Activated naive CD4-positive, alpha-beta T cell treated with anti-CD3 and anti-CD28 coated beads, Interleukin-2, amount 50 U/mL, for 72 hours (primary cell): ENCODE data around the gene ACACA. TPM values are rescaled to one million over a fixed set of nuclear protein-coding genes. Genes with fewer than 3 reads are reported as not detected.
"Not testable (repeated sequence)": the region's sequence is repeated elsewhere in the genome, so short reads cannot be mapped to it uniquely, and the experiment has no call there.

Source experiments
- ATAC-seq, 2 donors: fragments of 150-1000 bp; cut with Tn5 transposase; 2 replicates each; pipeline ENCODE4 v1.10.0; 2021; ENCODE audit warnings: mild to moderate bottlenecking in 2 of 2, moderate library complexity in 2 of 2
- DNase-seq, 2 donors: peaks; one replicate each; pipeline ENCODE4 v3.0.0; 2021 to 2022; ENCODE audit warnings: low spot score in 2 of 2
- H3K27ac Mint-ChIP-seq, 2 donors: one replicate each; pipeline ENCODE4 v1.8.0; 2022; ENCODE audit warnings: mild to moderate bottlenecking in 2 of 2, mixed read lengths in 2 of 2
- H3K36me3 Mint-ChIP-seq, 2 donors: one replicate each; pipeline ENCODE4 v1.8.0; 2022; ENCODE audit warnings: mixed read lengths in 2 of 2
- H3K9me3 Mint-ChIP-seq, 2 donors: one replicate each; pipeline ENCODE4 v1.8.0; 2022; ENCODE audit warnings: mixed read lengths in 2 of 2
- total RNA-seq, 2 donors: library from RNA; stranded (reverse); gene quantifications; one replicate each; pipeline ENCODE4 v1.2.3, GENCODE V29; 2022

Gene ACACA
- total RNA-seq, 2 donors from 2014 or later = 47.6 to 59.9 TPM

- Mint-ChIP-seq H3K36me3 (peaks cover 7 to 13% of the 10 kb centered on the region in 2 donors), H3K27ac (no peak overlapping the region), H3K9me3 (peaks cover 6% of the 10 kb centered on the region in 2 donors)
- DNase-seq (no peak), ATAC-seq (no peak)
Observed at GRCh38 chr17:37081287-37081686, 325.3 kb downstream of the ACACA start.

GRCh38 chr17:37079735-37080134 lies 326.9 kb downstream of the ACACA start:
- ATAC-seq (no peak), DNase-seq (no peak)
- H3K9me3 Mint-ChIP-seq = peaks cover 6% of the 10 kb centered on the region in 2 donors
- no peak overlapping the region for H3K27ac Mint-ChIP-seq
- peaks cover 7% of the 10 kb centered on the region in 2 donors for H3K36me3 Mint-ChIP-seq

DNA sequence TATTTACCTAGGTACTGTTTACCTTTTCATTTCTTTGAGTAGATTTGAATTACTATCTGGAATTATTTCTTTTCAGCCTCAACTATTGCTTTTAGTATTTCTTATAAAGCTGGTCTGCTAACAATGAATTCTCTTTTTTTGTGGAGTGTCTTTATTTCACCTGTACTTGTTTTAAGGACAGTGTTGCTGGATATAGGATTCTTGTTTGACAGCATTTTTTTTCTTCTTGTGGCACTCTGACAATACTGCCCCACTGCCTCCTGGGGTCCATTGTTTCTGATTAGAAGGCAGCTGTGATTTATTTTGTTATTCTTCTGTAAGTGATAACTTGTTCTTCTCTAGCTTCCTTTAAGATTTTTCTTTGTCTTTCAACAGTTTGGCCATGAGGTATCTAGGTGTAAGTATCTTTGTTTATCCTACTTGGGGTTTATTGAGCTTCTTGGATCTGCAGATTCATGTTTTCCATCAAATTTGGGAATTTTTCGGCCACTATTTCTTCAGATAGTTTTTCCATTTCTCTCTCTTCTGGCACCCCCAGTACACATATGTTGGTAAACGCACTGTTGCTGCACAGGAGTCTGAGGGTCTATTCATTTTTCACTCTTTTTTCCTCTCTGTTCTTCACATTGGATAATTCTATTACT lies 327.4 kb downstream of the ACACA start:
- DNase-seq (no peak), ATAC-seq (no peak)
- H3K36me3 Mint-ChIP-seq = peaks cover 7% of the 10 kb centered on the region in 2 donors
- H3K9me3 Mint-ChIP-seq = peaks cover 6% of the 10 kb centered on the region in 2 donors
- no peak overlapping the region for H3K27ac Mint-ChIP-seq

DNA sequence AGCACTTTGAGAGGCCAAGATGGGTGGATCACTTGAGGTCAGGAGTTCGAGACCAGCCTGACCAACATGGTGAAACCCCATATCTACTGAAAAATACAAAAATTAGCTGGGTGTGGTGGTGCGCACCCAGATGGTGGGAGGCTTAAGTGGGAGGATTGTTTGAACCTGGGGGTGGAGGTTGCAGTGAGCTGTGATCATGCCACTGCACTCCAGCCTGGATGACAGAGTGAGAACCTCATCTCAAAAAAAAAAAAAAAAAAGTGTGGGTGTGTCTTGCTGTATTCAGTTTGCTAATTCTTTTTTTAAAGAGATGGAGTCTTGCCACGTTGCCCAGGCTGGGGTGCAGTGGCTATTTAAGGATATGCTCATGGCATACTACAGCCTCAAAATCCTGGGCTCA lies 333.2 kb downstream of the ACACA start:
- not testable (repeated sequence) for DNase-seq, H3K27ac Mint-ChIP-seq, H3K9me3 Mint-ChIP-seq, ATAC-seq, H3K36me3 Mint-ChIP-seq

GRCh38 chr17:37069087-37069486 lies 337.5 kb downstream of the ACACA start:
- no peak for DNase-seq
- Mint-ChIP-seq H3K36me3 (no peaks in the 10 kb centered on the region), H3K27ac (no peak overlapping the region), H3K9me3 (no peaks in the 10 kb centered on the region)
- ATAC-seq = no peak

- Mint-ChIP-seq H3K36me3 (no peaks in the 10 kb centered on the region), H3K9me3 (no peaks in the 10 kb centered on the region), H3K27ac (no peak overlapping the region)
- ATAC-seq = no peak
- DNase-seq = no peak
Observed at GRCh38 chr17:37068266-37068665, 338.4 kb downstream of the ACACA start.

GRCh38 chr17:37067555-37068111 lies 339.0 kb downstream of the ACACA start:
- DNase-seq = no peak
- no peaks in the 10 kb centered on the region for H3K9me3 Mint-ChIP-seq
- ATAC-seq = peak in 1 of 2 donors; percentile 13
- no peak overlapping the region for H3K27ac Mint-ChIP-seq
- no peaks in the 10 kb centered on the region for H3K36me3 Mint-ChIP-seq

GRCh38 chr17:37066322-37067255 lies 340.0 kb downstream of the ACACA start:
- H3K27ac Mint-ChIP-seq = no peak overlapping the region
- DNase-seq (no peak), ATAC-seq (no peak)

GRCh38 chr17:37065486-37066321 lies 340.9 kb downstream of the ACACA start:
- Mint-ChIP-seq H3K9me3 (no peaks in the 10 kb centered on the region), H3K27ac (no peak overlapping the region), H3K36me3 (no peaks in the 10 kb centered on the region)
- DNase-seq = no peak
- ATAC-seq = no peak

More at GRCh38 chr17:37066322-37067255, 340.0 kb downstream of the ACACA start:
- Mint-ChIP-seq H3K36me3 (no peaks in the 10 kb centered on the region), H3K9me3 (no peaks in the 10 kb centered on the region)

DNA sequence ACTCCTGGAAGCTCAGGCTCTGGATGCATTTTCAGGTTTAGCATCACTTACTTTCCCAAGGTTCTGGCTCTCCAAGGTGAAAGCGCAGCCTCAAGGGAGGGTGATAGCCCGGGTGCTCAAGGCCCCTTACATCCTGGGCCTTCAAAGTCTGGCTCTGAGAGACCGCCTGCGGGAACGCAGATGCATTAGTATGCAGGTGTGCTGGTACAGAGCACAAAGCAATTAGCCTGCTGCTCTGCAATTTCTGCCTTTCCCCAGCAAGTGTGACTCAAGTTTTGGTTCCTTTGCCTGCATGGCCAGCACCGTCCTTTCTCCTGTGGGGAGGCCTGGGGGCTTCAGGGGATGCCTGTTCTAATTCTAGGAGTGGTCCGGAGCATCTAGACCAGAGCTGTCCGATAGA lies 341.7 kb downstream of the ACACA start:
- Mint-ChIP-seq H3K9me3 (no peaks in the 10 kb centered on the region), H3K27ac (no peak overlapping the region), H3K36me3 (no peaks in the 10 kb centered on the region)
- ATAC-seq (no peak), DNase-seq (no peak)

DNA sequence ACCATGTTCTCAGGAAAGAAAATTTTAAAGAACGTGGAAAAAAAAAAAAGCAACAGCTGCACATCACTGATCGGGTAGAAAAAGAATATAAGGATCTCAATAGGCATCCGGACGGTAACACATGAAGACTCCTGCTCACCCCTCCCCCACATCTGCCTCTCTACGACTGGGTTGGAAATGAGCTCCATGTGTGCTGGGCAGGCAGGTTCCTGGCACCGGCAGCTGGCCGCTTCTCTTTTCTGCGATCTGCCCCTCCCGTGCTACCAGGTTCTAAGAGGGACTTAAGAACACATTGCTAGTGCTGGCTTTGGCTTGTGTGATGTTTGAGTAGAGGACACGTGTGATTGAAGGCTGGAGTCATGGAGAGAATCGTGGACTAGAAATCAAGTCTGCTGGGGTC lies 342.4 kb downstream of the ACACA start:
- no peak for ATAC-seq
- Mint-ChIP-seq H3K36me3 (no peaks in the 10 kb centered on the region), H3K27ac (no peak overlapping the region), H3K9me3 (no peaks in the 10 kb centered on the region)
- DNase-seq = no peak

GRCh38 chr17:37062021-37062420 lies 344.6 kb downstream of the ACACA start:
- no peak overlapping the region for H3K27ac Mint-ChIP-seq
- no peak for DNase-seq
- no peaks in the 10 kb centered on the region for H3K9me3 Mint-ChIP-seq
- H3K36me3 Mint-ChIP-seq = no peaks in the 10 kb centered on the region
- ATAC-seq = no peak

DNA sequence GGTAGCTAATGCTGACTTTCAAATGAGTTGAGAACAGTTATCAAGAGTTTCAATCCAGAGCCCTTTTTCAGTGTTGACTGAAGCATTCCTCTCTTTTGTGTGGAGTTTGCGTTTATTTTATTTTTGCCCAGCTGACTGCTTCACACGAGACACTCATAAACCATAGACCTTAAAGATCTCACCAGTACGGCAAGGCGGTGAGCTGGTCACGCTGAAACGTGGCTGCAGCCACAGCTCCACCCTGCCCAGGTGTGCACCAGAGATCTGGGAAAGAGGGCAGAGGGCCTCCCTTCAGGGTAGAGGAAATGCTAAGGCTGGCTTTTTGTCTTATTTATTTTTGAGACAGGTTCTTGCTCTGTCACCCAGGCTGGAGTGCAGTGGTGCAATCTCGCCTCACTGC lies 345.7 kb downstream of the ACACA start:
- ATAC-seq (no peak), DNase-seq (no peak)
- H3K36me3 Mint-ChIP-seq = no peaks in the 10 kb centered on the region
- no peaks in the 10 kb centered on the region for H3K9me3 Mint-ChIP-seq
- H3K27ac Mint-ChIP-seq = no peak overlapping the region

DNA sequence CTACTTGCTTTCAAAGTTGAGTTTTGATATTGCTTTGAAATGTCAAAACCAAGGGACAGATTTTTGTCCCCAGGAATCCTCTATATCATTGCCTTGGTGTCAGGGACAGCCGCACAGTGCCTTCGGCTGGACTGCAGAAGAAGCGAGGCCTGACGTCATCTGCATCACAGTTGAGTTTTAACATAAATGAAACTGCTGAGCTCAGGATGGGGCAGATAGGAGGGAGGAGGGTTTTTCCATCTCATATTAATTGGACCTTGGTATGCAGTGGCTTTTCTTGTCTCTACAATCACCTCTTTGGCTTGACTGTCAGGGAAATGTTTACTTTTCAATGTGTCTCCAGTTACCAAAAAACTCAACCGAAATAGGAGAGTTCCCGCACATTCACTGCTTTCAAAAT lies 346.5 kb downstream of the ACACA start:
- Mint-ChIP-seq H3K36me3 (no peaks in the 10 kb centered on the region), H3K9me3 (no peaks in the 10 kb centered on the region), H3K27ac (no peak overlapping the region)
- ATAC-seq (no peak), DNase-seq (no peak)

DNA sequence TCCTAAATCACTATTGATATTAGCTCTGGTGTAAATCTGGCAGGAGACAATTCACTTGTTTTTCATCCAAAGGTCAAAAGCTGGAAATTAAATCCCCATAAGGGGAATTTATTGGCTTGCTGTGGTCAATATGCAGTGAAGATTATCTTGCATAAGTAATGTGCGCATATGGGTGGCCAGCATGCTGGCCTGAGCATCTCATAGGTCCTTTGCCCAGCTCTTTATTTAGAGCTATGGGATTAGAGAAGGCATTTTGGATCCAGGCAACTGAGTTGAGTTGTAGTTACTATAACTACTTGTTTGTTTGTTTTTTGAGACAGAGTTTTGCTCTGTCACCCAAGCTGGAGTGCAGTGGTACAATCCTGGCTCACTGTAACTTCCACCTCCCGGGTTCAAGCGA lies 347.1 kb downstream of the ACACA start:
- DNase-seq (no peak), ATAC-seq (no peak)
- Mint-ChIP-seq H3K36me3 (no peaks in the 10 kb centered on the region), H3K9me3 (no peaks in the 10 kb centered on the region), H3K27ac (no peak overlapping the region)

- no peak for ATAC-seq
- H3K36me3 Mint-ChIP-seq = no peaks in the 10 kb centered on the region
Observed at GRCh38 chr17:37056622-37057021, 350.0 kb downstream of the ACACA start.

DNA sequence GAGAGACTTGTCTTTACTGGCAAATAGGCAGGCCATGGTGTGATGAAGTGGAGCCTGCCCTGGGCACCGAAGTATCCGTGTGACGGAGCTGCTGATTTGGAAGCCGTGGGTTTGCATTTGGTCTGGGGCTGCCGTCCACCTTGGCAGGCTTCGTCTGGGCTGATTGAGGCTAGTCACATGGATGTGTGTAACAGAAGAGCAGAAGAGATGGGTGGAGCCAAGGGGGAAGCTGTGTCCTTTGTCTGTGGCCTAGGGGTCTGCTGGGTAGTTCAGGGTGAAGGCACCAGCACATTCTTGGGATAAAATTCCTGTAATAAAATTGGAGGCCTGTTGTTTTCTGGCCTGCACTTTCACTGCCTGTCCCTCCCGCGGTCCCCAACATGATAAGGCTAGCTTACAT lies 351.7 kb downstream of the ACACA start:
- Mint-ChIP-seq H3K27ac (peak overlapping the region in 1 of 2 donors; percentile 77), H3K36me3 (no peaks in the 10 kb centered on the region)
- no peak for DNase-seq

More at GRCh38 chr17:37056622-37057021, 350.0 kb downstream of the ACACA start:
- DNase-seq = no peak
- H3K27ac Mint-ChIP-seq = no peak overlapping the region
- no peaks in the 10 kb centered on the region for H3K9me3 Mint-ChIP-seq

More for the DNA sequence above, 351.7 kb downstream of the ACACA start:
- no peaks in the 10 kb centered on the region for H3K9me3 Mint-ChIP-seq
- no peak for ATAC-seq
